Measurements from ENCODE around the gene SPOUT1.

GRCh38 chr9:128820665-128821583 is 8.7 kb downstream of the SPOUT1 start:
- TF ChIP-seq HOXA7 (CRISPR knock-in tag; IDR thresholded peaks at IDR 0.05) = no peak
- no peak for TF ChIP-seq NR2C2 (CRISPR knock-in tag; IDR thresholded peaks at IDR 0.05; ENCODE audit: borderline replicate concordance)
- TF ChIP-seq ZSCAN20 (CRISPR knock-in tag; IDR thresholded peaks at IDR 0.05; ENCODE audit: borderline replicate concordance) = no peak
- TF ChIP-seq, protein P1, sequence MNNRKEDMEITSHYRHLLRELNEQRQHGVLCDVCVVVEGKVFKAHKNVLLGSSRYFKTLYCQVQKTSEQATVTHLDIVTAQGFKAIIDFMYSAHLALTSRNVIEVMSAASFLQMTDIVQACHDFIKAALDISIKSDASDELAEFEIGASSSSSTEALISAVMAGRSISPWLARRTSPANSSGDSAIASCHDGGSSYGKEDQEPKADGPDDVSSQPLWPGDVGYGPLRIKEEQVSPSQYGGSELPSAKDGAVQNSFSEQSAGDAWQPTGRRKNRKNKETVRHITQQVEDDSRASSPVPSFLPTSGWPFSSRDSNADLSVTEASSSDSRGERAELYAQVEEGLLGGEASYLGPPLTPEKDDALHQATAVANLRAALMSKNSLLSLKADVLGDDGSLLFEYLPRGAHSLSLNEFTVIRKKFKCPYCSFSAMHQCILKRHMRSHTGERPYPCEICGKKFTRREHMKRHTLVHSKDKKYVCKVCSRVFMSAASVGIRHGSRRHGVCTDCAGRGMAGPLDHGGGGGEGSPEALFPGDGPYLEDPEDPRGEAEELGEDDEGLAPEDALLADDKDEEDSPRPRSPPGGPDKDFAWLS (CRISPR knock-in tag; IDR thresholded peaks at IDR 0.05; ENCODE audit: borderline replicate concordance) = no peak
- TF ChIP-seq ZBTB7A (CRISPR knock-in tag; IDR thresholded peaks at IDR 0.05) = no peak
- no peak for TF ChIP-seq U2AF1 (optimal IDR thresholded peaks at IDR 0.05; ENCODE audit: low read depth, low read length)
- no peak for TF ChIP-seq MTA1 (CRISPR knock-in tag; IDR thresholded peaks at IDR 0.05; ENCODE audit: borderline replicate concordance)
- no peak for TF ChIP-seq ZNF12 (CRISPR knock-in tag; IDR thresholded peaks at IDR 0.05)
- TF ChIP-seq TBP (CRISPR knock-in tag; IDR thresholded peaks at IDR 0.05) = no peak
- no peak for TF ChIP-seq CENPX (CRISPR knock-in tag; IDR thresholded peaks at IDR 0.05)
- TF ChIP-seq, protein P2, sequence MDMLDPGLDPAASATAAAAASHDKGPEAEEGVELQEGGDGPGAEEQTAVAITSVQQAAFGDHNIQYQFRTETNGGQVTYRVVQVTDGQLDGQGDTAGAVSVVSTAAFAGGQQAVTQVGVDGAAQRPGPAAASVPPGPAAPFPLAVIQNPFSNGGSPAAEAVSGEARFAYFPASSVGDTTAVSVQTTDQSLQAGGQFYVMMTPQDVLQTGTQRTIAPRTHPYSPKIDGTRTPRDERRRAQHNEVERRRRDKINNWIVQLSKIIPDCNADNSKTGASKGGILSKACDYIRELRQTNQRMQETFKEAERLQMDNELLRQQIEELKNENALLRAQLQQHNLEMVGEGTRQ (IDR thresholded peaks at IDR 0.05; ENCODE audit: low read depth, low read length) = no peak
- TF ChIP-seq, protein P2 (CRISPR knock-in tag; IDR thresholded peaks at IDR 0.05; ENCODE audit: borderline replicate concordance) = no peak
- no peak for TF ChIP-seq SIN3B (IDR thresholded peaks at IDR 0.05; ENCODE audit: low read length)
- no peak for TF ChIP-seq TCF7 (IDR thresholded peaks at IDR 0.05; ENCODE audit: low read depth)
